ENCODE results near the gene TMEM256.
A peak's percentile ranks its signal among the peaks of the same experiment; 100 is the strongest.

Gene TMEM256

GRCh38 chr17:7442142-7442541, 38.2 kb upstream of the TMEM256 start:
- peaks cover 13% of the 10 kb centered on the region for H3K27me3 ChIP-seq
- no peaks in the 10 kb centered on the region for H3K9me3 ChIP-seq
- no peak for DNase-seq
- H3K4me3 ChIP-seq (ENCODE audit: low read depth, low read length) = no peak overlapping the region
- H3K4me1 ChIP-seq = no peaks in the 10 kb centered on the region
- no peak for TF ChIP-seq CTCF (IDR thresholded peaks at IDR 0.05; ENCODE audit: low read depth, low read length)
- H3K36me3 ChIP-seq = no peaks in the 10 kb centered on the region

GRCh38 chr17:7441266-7441665, 37.4 kb upstream of the TMEM256 start:
- TF ChIP-seq CTCF (IDR thresholded peaks at IDR 0.05; ENCODE audit: low read depth, low read length) = no peak
- Histone ChIP-seq H3K9me3 (no peaks in the 10 kb centered on the region), H3K36me3 (no peaks in the 10 kb centered on the region), H3K4me1 (no peaks in the 10 kb centered on the region), H3K4me3 (ENCODE audit: low read depth, low read length) (peak overlapping the region; percentile 67), H3K27me3 (peaks cover 9% of the 10 kb centered on the region)
- DNase-seq = no peak

- Histone ChIP-seq H3K36me3 (no peaks in the 10 kb centered on the region), H3K4me3 (ENCODE audit: low read depth, low read length) (peak overlapping the region; percentile 67), H3K4me1 (no peaks in the 10 kb centered on the region), H3K27me3 (peaks cover 9% of the 10 kb centered on the region), H3K9me3 (no peaks in the 10 kb centered on the region)
- no peak for TF ChIP-seq CTCF (IDR thresholded peaks at IDR 0.05; ENCODE audit: low read depth, low read length)
- peak; percentile 56 for DNase-seq
Observed at GRCh38 chr17:7440834-7441195, 36.9 kb upstream of the TMEM256 start.

GRCh38 chr17:7440113-7440833, 36.4 kb upstream of the TMEM256 start:
- no peaks in the 10 kb centered on the region for H3K36me3 ChIP-seq
- TF ChIP-seq CTCF (IDR thresholded peaks at IDR 0.05; ENCODE audit: low read depth, low read length) = no peak
- peak overlapping the region; percentile 67 for H3K4me3 ChIP-seq (ENCODE audit: low read depth, low read length)
- peak; percentile 65 for DNase-seq
- H3K4me1 ChIP-seq = no peaks in the 10 kb centered on the region
- peaks cover 9% of the 10 kb centered on the region for H3K27me3 ChIP-seq
- no peaks in the 10 kb centered on the region for H3K9me3 ChIP-seq

- no peaks in the 10 kb centered on the region for H3K36me3 ChIP-seq
- H3K4me3 ChIP-seq (ENCODE audit: low read depth, low read length) = peak within 1 kb of the TSS; percentile 67
- H3K27me3 ChIP-seq = peaks cover 9% of the 10 kb centered on the region
- no peak for TF ChIP-seq CTCF (IDR thresholded peaks at IDR 0.05; ENCODE audit: low read depth, low read length)
- no peaks in the 10 kb centered on the region for H3K4me1 ChIP-seq
- no peaks in the 10 kb centered on the region for H3K9me3 ChIP-seq
- no peak for DNase-seq
Observed at GRCh38 chr17:7439462-7440112, 35.7 kb upstream of the TMEM256 start, which contains the start of gene FGF11. FGF11 (plus strand) TSS chr17:7439512; CDS start chr17:7439621, 109 bp downstream.
